Ramos (cell line): ENCODE measurements around the gene GABRG3.

Experiments
- in situ Hi-C: fragments of 300-500 bp; cut with MboI; formaldehyde crosslinking; loops from one replicate; pipeline ENCODE4 v1.14.3; 2022; ENCODE audit warnings: low sequenced_read_pairs; ENCODE audit not compliant: unreplicated experiment

The GABRG3 gene

GRCh38 chr15:27278761-27279160, 307.8 kb downstream of the GABRG3 start:
- in situ Hi-C loops: no loop called here

GRCh38 chr15:27292641-27293040, 321.7 kb downstream of the GABRG3 start:
- in situ Hi-C loops: no loop called here

- in situ Hi-C loops: no loop called here
These were observed 322.6 kb downstream of the GABRG3 start for GRCh38 chr15:27293607-27294006.

- in situ Hi-C loops: no loop called here
These were observed 346.8 kb downstream of the GABRG3 start for GRCh38 chr15:27317736-27318135.

GRCh38 chr15:27323801-27324200, 352.8 kb downstream of the GABRG3 start:
- in situ Hi-C loops: no loop called here

- in situ Hi-C loops: no loop called here
These were observed 354.1 kb downstream of the GABRG3 start for GRCh38 chr15:27324886-27325615.

GRCh38 chr15:27327467-27328025, 356.6 kb downstream of the GABRG3 start:
- in situ Hi-C loops: no loop called here

GRCh38 chr15:27328186-27328585, 357.2 kb downstream of the GABRG3 start:
- in situ Hi-C loops: no loop called here

GRCh38 chr15:27328608-27329007, 357.6 kb downstream of the GABRG3 start:
- in situ Hi-C loops: no loop called here

GRCh38 chr15:27330326-27330725, 359.3 kb downstream of the GABRG3 start:
- in situ Hi-C loops: no loop called here

GRCh38 chr15:27336676-27337075, 365.7 kb downstream of the GABRG3 start:
- in situ Hi-C loops: no loop called here

GRCh38 chr15:27339138-27339537, 368.2 kb downstream of the GABRG3 start:
- in situ Hi-C loops: no loop called here

GRCh38 chr15:27341780-27342343, 370.9 kb downstream of the GABRG3 start:
- in situ Hi-C loops: no loop called here

GRCh38 chr15:27342991-27343390, 372.0 kb downstream of the GABRG3 start:
- in situ Hi-C loops: no loop called here

- in situ Hi-C loops: no loop called here
These were observed 381.2 kb downstream of the GABRG3 start for GRCh38 chr15:27352136-27352535.

- in situ Hi-C loops: no loop called here
These were observed 382.9 kb downstream of the GABRG3 start for GRCh38 chr15:27353856-27354255.

- in situ Hi-C loops: no loop called here
These were observed 387.9 kb downstream of the GABRG3 start for GRCh38 chr15:27358751-27359434.

GRCh38 chr15:27359586-27359985, 388.6 kb downstream of the GABRG3 start:
- in situ Hi-C loops: no loop called here

GRCh38 chr15:27360316-27360715, 389.3 kb downstream of the GABRG3 start:
- in situ Hi-C loops: no loop called here

- in situ Hi-C loops: no loop called here
These were observed 390.5 kb downstream of the GABRG3 start for GRCh38 chr15:27361438-27361837.

- in situ Hi-C loops: no loop called here
These were observed 394.5 kb downstream of the GABRG3 start for GRCh38 chr15:27365456-27365855.
